ENCODE results near the gene GNB5. TPM values are rescaled to one million over a fixed set of nuclear protein-coding genes. Genes with fewer than 3 reads are reported as not detected.

The GNB5 gene
- total RNA-seq, 1 experiment from 2014 or later, result 23.7 TPM

- H3K4me1 ChIP-seq (ENCODE audit: low read length), result no peaks in the 10 kb centered on the region
- DNase-seq, result no peak
- no peaks in the 10 kb centered on the region for H3K36me3 ChIP-seq (ENCODE audit: insufficient read depth, low read length)
- no peak overlapping the region for H3K27ac ChIP-seq (ENCODE audit: low read length)
- no peaks in the 10 kb centered on the region for H3K9me2 ChIP-seq (replicated peaks; ENCODE audit: insufficient read depth, low read length)
- no peaks in the 10 kb centered on the region for H3K27me3 ChIP-seq (ENCODE audit: low read length)
- no peak overlapping the region for H2AFZ ChIP-seq (ENCODE audit: low read length)
- H3K9me3 ChIP-seq (ENCODE audit: low read length), result no peaks in the 10 kb centered on the region
- H3K79me2 ChIP-seq (ENCODE audit: low read length), result no peaks in the 10 kb centered on the region
- no peak overlapping the region for H3K4me3 ChIP-seq (ENCODE audit: low read length)
- H3K4me2 ChIP-seq (ENCODE audit: low read depth, low read length, poor library complexity, severe bottlenecking), result no peak overlapping the region
- H4K20me1 ChIP-seq (ENCODE audit: insufficient read depth, low read depth, low read length), result no peaks in the 10 kb centered on the region
- no peak overlapping the region for H3K9ac ChIP-seq (ENCODE audit: low read length)
Observed at GRCh38 chr15:52204657-52205056, 13.5 kb upstream of the GNB5 start.

GRCh38 chr15:52200831-52201365 is 9.7 kb upstream of the GNB5 start:
- Histone ChIP-seq H3K9me3 (ENCODE audit: low read length) (no peaks in the 10 kb centered on the region), H3K4me2 (ENCODE audit: low read depth, low read length, poor library complexity, severe bottlenecking) (no peak overlapping the region), H3K9me2 (replicated peaks; ENCODE audit: insufficient read depth, low read length) (no peaks in the 10 kb centered on the region), H3K27me3 (ENCODE audit: low read length) (no peaks in the 10 kb centered on the region), H2AFZ (ENCODE audit: low read length) (no peak overlapping the region), H3K4me3 (ENCODE audit: low read length) (no peak overlapping the region), H3K36me3 (ENCODE audit: insufficient read depth, low read length) (no peaks in the 10 kb centered on the region), H3K4me1 (ENCODE audit: low read length) (no peaks in the 10 kb centered on the region), H3K79me2 (ENCODE audit: low read length) (no peaks in the 10 kb centered on the region), H4K20me1 (ENCODE audit: insufficient read depth, low read depth, low read length) (no peaks in the 10 kb centered on the region), H3K27ac (ENCODE audit: low read length) (no peak overlapping the region), H3K9ac (ENCODE audit: low read length) (no peak overlapping the region)
- no peak for DNase-seq

GRCh38 chr15:52199271-52199670 is 8.1 kb upstream of the GNB5 start:
- Histone ChIP-seq H3K9ac (ENCODE audit: low read length) (no peak overlapping the region), H3K4me2 (ENCODE audit: low read depth, low read length, poor library complexity, severe bottlenecking) (no peak overlapping the region), H2AFZ (ENCODE audit: low read length) (no peak overlapping the region), H3K79me2 (ENCODE audit: low read length) (no peaks in the 10 kb centered on the region), H3K4me3 (ENCODE audit: low read length) (no peak overlapping the region), H3K36me3 (ENCODE audit: insufficient read depth, low read length) (no peaks in the 10 kb centered on the region), H3K4me1 (ENCODE audit: low read length) (no peaks in the 10 kb centered on the region), H3K9me3 (ENCODE audit: low read length) (no peaks in the 10 kb centered on the region), H4K20me1 (ENCODE audit: insufficient read depth, low read depth, low read length) (no peaks in the 10 kb centered on the region), H3K27ac (ENCODE audit: low read length) (no peak overlapping the region), H3K27me3 (ENCODE audit: low read length) (no peaks in the 10 kb centered on the region), H3K9me2 (replicated peaks; ENCODE audit: insufficient read depth, low read length) (no peaks in the 10 kb centered on the region)
- DNase-seq, result no peak

- H3K79me2 ChIP-seq (ENCODE audit: low read length), result no peaks in the 10 kb centered on the region
- no peaks in the 10 kb centered on the region for H4K20me1 ChIP-seq (ENCODE audit: insufficient read depth, low read depth, low read length)
- no peaks in the 10 kb centered on the region for H3K9me3 ChIP-seq (ENCODE audit: low read length)
- H3K9me2 ChIP-seq (replicated peaks; ENCODE audit: insufficient read depth, low read length), result no peaks in the 10 kb centered on the region
- no peak overlapping the region for H3K27ac ChIP-seq (ENCODE audit: low read length)
- H3K4me2 ChIP-seq (ENCODE audit: low read depth, low read length, poor library complexity, severe bottlenecking), result no peak overlapping the region
- no peak for DNase-seq
- no peaks in the 10 kb centered on the region for H3K27me3 ChIP-seq (ENCODE audit: low read length)
- H2AFZ ChIP-seq (ENCODE audit: low read length), result no peak overlapping the region
- no peaks in the 10 kb centered on the region for H3K36me3 ChIP-seq (ENCODE audit: insufficient read depth, low read length)
- H3K4me1 ChIP-seq (ENCODE audit: low read length), result no peaks in the 10 kb centered on the region
- no peak overlapping the region for H3K4me3 ChIP-seq (ENCODE audit: low read length)
- no peak overlapping the region for H3K9ac ChIP-seq (ENCODE audit: low read length)
Observed at GRCh38 chr15:52196891-52197290, 5.7 kb upstream of the GNB5 start.

GRCh38 chr15:52193791-52194190 is 2.6 kb upstream of the GNB5 start:
- Histone ChIP-seq H3K79me2 (ENCODE audit: low read length) (no peaks in the 10 kb centered on the region), H3K4me1 (ENCODE audit: low read length) (no peaks in the 10 kb centered on the region), H3K9ac (ENCODE audit: low read length) (no peak overlapping the region), H3K27me3 (ENCODE audit: low read length) (no peaks in the 10 kb centered on the region), H3K4me3 (ENCODE audit: low read length) (no peak overlapping the region), H3K36me3 (ENCODE audit: insufficient read depth, low read length) (no peaks in the 10 kb centered on the region), H3K9me3 (ENCODE audit: low read length) (no peaks in the 10 kb centered on the region), H3K4me2 (ENCODE audit: low read depth, low read length, poor library complexity, severe bottlenecking) (no peak overlapping the region), H4K20me1 (ENCODE audit: insufficient read depth, low read depth, low read length) (no peaks in the 10 kb centered on the region), H3K27ac (ENCODE audit: low read length) (no peak overlapping the region), H2AFZ (ENCODE audit: low read length) (no peak overlapping the region), H3K9me2 (replicated peaks; ENCODE audit: insufficient read depth, low read length) (no peaks in the 10 kb centered on the region)
- DNase-seq, result no peak

GRCh38 chr15:52193321-52193720 is 2.1 kb upstream of the GNB5 start:
- no peak for DNase-seq
- Histone ChIP-seq H3K4me2 (ENCODE audit: low read depth, low read length, poor library complexity, severe bottlenecking) (no peak overlapping the region), H3K9ac (ENCODE audit: low read length) (no peak overlapping the region), H3K27ac (ENCODE audit: low read length) (no peak overlapping the region), H4K20me1 (ENCODE audit: insufficient read depth, low read depth, low read length) (no peaks in the 10 kb centered on the region), H3K4me3 (ENCODE audit: low read length) (no peak overlapping the region), H2AFZ (ENCODE audit: low read length) (no peak overlapping the region), H3K36me3 (ENCODE audit: insufficient read depth, low read length) (no peaks in the 10 kb centered on the region), H3K9me2 (replicated peaks; ENCODE audit: insufficient read depth, low read length) (no peaks in the 10 kb centered on the region), H3K27me3 (ENCODE audit: low read length) (no peaks in the 10 kb centered on the region), H3K4me1 (ENCODE audit: low read length) (no peaks in the 10 kb centered on the region), H3K9me3 (ENCODE audit: low read length) (no peaks in the 10 kb centered on the region), H3K79me2 (ENCODE audit: low read length) (no peaks in the 10 kb centered on the region)

- H3K9me3 ChIP-seq (ENCODE audit: low read length), result no peaks in the 10 kb centered on the region
Observed at GRCh38 chr15:52186651-52187486, 4.3 kb downstream of the GNB5 start.

GRCh38 chr15:52185151-52185561 is 6.0 kb downstream of the GNB5 start:
- Histone ChIP-seq H3K9me3 (ENCODE audit: low read length) (no peaks in the 10 kb centered on the region), H3K4me2 (ENCODE audit: low read depth, low read length, poor library complexity, severe bottlenecking) (no peak overlapping the region), H3K9ac (ENCODE audit: low read length) (no peak overlapping the region), H3K4me3 (ENCODE audit: low read length) (no peak overlapping the region), H3K36me3 (ENCODE audit: insufficient read depth, low read length) (no peaks in the 10 kb centered on the region), H3K4me1 (ENCODE audit: low read length) (peaks cover 12% of the 10 kb centered on the region), H3K27ac (ENCODE audit: low read length) (no peak overlapping the region), H4K20me1 (ENCODE audit: insufficient read depth, low read depth, low read length) (no peaks in the 10 kb centered on the region), H3K79me2 (ENCODE audit: low read length) (no peaks in the 10 kb centered on the region), H3K9me2 (replicated peaks; ENCODE audit: insufficient read depth, low read length) (no peaks in the 10 kb centered on the region), H2AFZ (ENCODE audit: low read length) (no peak overlapping the region), H3K27me3 (ENCODE audit: low read length) (no peaks in the 10 kb centered on the region)
- no peak for DNase-seq

More at GRCh38 chr15:52186651-52187486, 4.3 kb downstream of the GNB5 start:
- no peak overlapping the region for H2AFZ ChIP-seq (ENCODE audit: low read length)
- H3K4me1 ChIP-seq (ENCODE audit: low read length), result peaks cover 5% of the 10 kb centered on the region
- no peaks in the 10 kb centered on the region for H3K36me3 ChIP-seq (ENCODE audit: insufficient read depth, low read length)
- H3K4me2 ChIP-seq (ENCODE audit: low read depth, low read length, poor library complexity, severe bottlenecking), result no peak overlapping the region
- no peak overlapping the region for H3K4me3 ChIP-seq (ENCODE audit: low read length)
- no peaks in the 10 kb centered on the region for H3K27me3 ChIP-seq (ENCODE audit: low read length)
- H3K9me2 ChIP-seq (replicated peaks; ENCODE audit: insufficient read depth, low read length), result no peaks in the 10 kb centered on the region
- H4K20me1 ChIP-seq (ENCODE audit: insufficient read depth, low read depth, low read length), result no peaks in the 10 kb centered on the region
- H3K79me2 ChIP-seq (ENCODE audit: low read length), result no peaks in the 10 kb centered on the region
- H3K27ac ChIP-seq (ENCODE audit: low read length), result no peak overlapping the region
- DNase-seq, result no peak
- no peak overlapping the region for H3K9ac ChIP-seq (ENCODE audit: low read length)

Measured in Karpas-422 (cell line).